GM15510 (cell line): Measurements from ENCODE around the gene CEP120.

Experiments used
- POLR2A ChIP-seq: IDR thresholded peaks from 3 replicates; pipeline ENCODE4 v1.6.1; 2011; ENCODE audit warnings: borderline replicate concordance; ENCODE audit not compliant: insufficient read length; ENCODE audit errors: extremely low read depth

The CEP120 gene

GRCh38 chr5:123422433-123423277, 548 bp downstream of the CEP120 start:
- TF ChIP-seq POLR2A = no peak

DNA sequence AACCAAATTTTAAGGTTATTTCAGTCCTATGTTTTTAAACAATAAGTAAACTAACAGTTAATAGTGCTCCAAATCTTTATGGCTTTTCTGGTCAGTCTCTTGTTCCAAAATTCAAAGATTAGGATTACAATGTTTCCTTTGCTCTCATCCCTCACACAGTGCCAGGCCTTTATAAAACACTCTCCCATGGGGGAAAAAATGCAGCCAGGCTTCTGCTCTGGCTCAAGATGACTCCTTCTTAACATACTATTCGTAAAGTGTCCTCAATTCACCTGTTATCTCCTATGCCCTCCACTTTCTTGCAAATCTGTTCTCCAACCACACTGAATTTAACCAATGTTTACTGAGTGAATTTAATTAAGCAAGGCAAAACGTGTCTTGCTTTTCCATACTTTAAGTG, 1.4 kb downstream of the CEP120 start:
- no peak for TF ChIP-seq POLR2A

DNA sequence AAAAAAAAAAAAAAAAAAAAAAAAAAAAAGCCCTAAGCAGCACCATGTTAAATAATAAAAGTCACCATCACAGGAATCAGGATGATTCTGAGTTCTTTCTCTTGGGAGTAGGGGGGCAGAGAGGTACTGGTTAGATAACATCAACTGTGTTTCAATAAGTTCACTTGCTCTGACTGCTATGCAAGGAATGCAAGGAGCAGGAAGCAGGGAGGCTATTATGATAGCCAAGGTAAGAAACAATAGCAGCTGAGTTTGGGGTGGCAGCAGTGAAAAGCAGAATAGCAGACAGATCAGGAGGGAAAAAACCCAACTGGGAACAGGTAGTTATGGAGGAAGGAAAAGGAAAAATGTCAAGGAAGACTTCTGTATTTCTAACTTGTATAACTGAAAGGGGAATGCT, 8.2 kb downstream of the CEP120 start:
- TF ChIP-seq POLR2A = no peak

DNA sequence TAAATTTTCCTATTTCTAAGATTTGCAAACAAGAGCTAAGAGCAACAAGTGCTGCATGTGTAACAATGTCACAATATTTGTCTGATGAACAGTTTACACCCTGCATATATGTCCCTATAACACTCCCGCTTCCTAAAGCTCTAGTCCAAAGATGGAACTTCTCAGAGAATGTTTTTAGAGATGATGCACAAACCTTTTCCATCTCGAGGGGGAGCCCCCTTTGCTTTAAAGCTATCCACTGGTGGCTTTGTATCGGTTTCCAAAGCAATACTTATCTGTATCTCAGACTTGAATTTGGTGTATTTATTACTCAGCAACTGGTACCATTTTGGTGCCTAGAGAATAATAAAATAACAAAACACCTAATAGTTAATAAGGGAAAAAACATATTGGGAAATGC, 11.0 kb downstream of the CEP120 start:
- no peak for TF ChIP-seq POLR2A

GRCh38 chr5:123401320-123401719, 21.9 kb downstream of the CEP120 start:
- no peak for TF ChIP-seq POLR2A

DNA sequence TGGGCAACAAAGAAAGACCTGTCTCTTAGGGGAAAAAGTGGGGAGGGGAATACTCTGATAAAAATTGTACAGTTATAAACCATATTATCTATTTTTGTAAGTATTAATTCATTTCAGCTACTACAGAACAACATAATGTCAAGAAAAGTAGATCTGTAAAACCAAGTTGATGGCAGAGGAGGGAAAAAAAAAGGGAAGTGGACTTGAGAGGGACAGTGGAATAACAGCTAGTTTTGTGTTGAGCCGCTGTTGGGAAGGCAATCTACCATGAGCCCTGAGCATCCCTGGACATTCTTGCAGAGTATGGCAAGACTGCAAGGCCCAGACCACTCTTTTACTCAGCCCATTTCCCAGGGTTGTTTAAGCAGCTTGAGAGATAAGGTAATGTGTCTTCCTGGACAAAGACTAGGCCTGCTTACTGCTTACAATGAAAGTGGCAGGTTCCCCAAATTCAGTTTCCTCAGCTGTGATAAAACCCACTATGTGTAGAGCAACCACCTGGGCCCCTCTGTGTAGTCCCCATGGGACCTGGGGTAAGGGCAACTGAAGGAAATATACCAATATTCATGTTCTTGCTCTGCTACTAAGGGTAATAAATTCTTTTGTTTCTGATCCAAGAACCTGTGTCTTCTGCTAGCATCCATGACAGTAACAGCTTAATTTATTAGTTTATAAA, 25.0 kb downstream of the CEP120 start:
- no peak for TF ChIP-seq POLR2A

- TF ChIP-seq POLR2A = no peak
Measured at GRCh38 chr5:123397538-123397937, 25.7 kb downstream of the CEP120 start.

GRCh38 chr5:123391009-123391408, 32.2 kb downstream of the CEP120 start:
- TF ChIP-seq POLR2A = no peak

DNA sequence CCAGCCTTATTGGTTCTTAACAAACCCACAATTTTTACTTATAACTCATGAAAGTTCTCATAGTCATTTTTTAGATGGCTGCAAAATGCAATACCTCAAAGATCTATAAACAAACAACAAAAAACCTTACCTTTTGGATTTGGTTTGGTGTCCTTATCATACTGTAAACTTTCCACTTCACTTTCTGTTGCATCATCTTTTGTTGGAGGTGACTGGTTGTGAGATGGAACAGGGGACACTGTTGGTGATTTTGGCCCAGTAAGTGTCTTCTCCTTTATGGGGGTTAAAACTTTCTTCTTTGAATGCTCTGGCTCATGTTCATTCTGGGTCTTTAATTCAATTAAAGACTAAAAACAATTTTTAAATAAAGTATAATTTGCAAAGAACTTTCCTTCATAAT, 33.4 kb downstream of the CEP120 start:
- no peak for TF ChIP-seq POLR2A

- no peak for TF ChIP-seq POLR2A
Measured at GRCh38 chr5:123387313-123387712, 35.9 kb downstream of the CEP120 start.

DNA sequence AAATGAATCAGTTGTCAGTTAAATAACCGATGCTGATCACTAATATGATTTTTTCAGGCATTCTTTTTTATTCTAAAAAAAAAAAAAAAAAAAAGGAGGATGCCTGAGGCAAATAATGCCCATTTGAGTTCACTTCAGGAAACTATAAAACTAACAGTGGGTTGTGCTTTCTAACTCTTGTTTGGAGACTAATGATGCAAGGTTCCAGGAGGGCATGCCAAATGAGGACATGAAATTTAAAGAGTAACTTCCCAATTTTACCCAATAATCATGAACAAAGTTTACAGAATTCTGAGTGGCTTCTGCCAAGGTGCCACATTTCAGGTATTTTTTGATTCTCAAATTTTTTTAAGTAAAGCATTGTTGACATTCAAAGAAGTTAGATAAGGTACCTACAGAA, 41.0 kb downstream of the CEP120 start:
- no peak for TF ChIP-seq POLR2A

DNA sequence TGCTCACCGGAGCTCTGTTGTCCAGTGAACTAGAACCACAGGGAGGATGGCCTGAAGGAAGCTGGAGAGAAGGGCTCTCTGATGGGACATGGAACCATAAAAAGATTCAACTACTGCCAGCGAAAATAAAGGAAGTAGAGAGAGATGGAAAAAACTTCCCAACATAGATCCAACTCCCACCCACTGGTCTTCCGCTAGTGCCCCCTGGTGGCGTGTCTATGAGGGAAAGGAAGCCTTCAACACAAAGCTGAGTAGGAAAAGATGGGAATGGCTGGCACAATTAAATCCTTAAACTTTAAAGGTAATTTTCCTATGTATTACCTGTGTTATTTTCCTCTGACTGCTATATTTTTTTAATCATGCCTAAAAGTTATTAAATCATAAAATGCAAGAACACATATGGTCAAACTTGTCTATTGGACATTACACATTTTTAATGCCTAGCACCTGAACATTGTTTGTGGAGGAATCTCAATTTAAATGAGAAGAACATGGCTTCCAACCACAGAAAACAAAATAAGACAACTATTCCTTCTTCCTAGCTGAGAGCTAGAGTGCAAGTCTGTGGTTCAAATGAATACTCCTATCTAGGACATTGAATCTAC, 51.5 kb downstream of the CEP120 start:
- TF ChIP-seq POLR2A = no peak

GRCh38 chr5:123369371-123369968, 53.7 kb downstream of the CEP120 start:
- TF ChIP-seq POLR2A = no peak

- TF ChIP-seq POLR2A = no peak
Measured at GRCh38 chr5:123367739-123368138, 55.5 kb downstream of the CEP120 start.

- TF ChIP-seq POLR2A = no peak
Measured at GRCh38 chr5:123365156-123365555, 58.0 kb downstream of the CEP120 start.
